H1 (cell line): ENCODE data around the gene AKR1D1. TPM values are rescaled to one million over a fixed set of nuclear protein-coding genes. Genes with fewer than 3 reads are reported as not detected.

Source experiments
- CTCF ChIA-PET: fragments of 300-600 bp; sonication (Branson Sonifier 250); formaldehyde crosslinking; loops from one replicate; lab custom pipeline; 2021; ENCODE audit not compliant: partially characterized antibody; lab: Charles Lee
- POLR2A ChIA-PET: fragments of 300-600 bp; sonication (Branson Sonifier 250); formaldehyde crosslinking; loops from one replicate; lab custom pipeline; 2021; ENCODE audit warnings: inconsistent platforms; ENCODE audit not compliant: partially characterized antibody; lab: Charles Lee
- DNase-seq, 2 experiments: peaks; one replicate each; pipeline versions ENCODE4 v3.0.0 to v3.0.0-alpha.2; 2010 to 2022; ENCODE audit warnings: low spot score in 2 of 2, low read depth in 1 of 2, mixed read lengths in 1 of 2
- FAIRE-seq: peaks from 2 replicates; lab custom pipeline; 2011; peaks lifted over from hg19 to GRCh38; lab: Jason Lieb, UNC
- H2AFZ ChIP-seq: 2 replicates; pipeline ENCODE4 v1.8.1; 2012; ENCODE audit warnings: low read length, inconsistent platforms
- H2AK5ac ChIP-seq: 2 replicates; pipeline ENCODE4 v1.6.1; 2013; ENCODE audit warnings: low read depth, low read length
- H2BK120ac ChIP-seq: replicated peaks from 2 replicates; pipeline ENCODE3; 2013; ENCODE audit warnings: low read depth, low read length, inconsistent platforms
- H2BK12ac ChIP-seq: 2 replicates; pipeline ENCODE4 v1.6.1; 2013; ENCODE audit warnings: low read depth, low read length
- H2BK15ac ChIP-seq: 2 replicates; pipeline ENCODE4 v1.6.1; 2013; ENCODE audit warnings: low read length
- H2BK20ac ChIP-seq: 2 replicates; pipeline ENCODE4 v1.6.1; 2013; ENCODE audit warnings: low read length
- H2BK5ac ChIP-seq: 2 replicates; pipeline ENCODE4 v1.6.1; 2013; ENCODE audit warnings: low read depth, low read length
- H3K14ac ChIP-seq: 2 replicates; pipeline ENCODE4 v1.6.1; 2013; ENCODE audit warnings: inconsistent platforms; ENCODE audit not compliant: insufficient read length
- H3K18ac ChIP-seq: 2 replicates; pipeline ENCODE4 v1.6.1; 2013; ENCODE audit warnings: low read length; ENCODE audit errors: extremely low read depth
- H3K23ac ChIP-seq: 2 replicates; pipeline ENCODE4 v1.6.1; 2013; ENCODE audit warnings: inconsistent platforms; ENCODE audit not compliant: insufficient read length
- H3K23me2 ChIP-seq: 2 replicates; pipeline ENCODE4 v1.6.1; 2013; ENCODE audit warnings: low read depth, low read length
- H3K27ac ChIP-seq: 2 replicates; pipeline ENCODE4 v1.6.1; 2011; ENCODE audit warnings: low read depth, low read length, inconsistent platforms
- H3K27me3 ChIP-seq, 4 experiments: replicated peaks in 1 of 4; 1 replicate in 1 of 4; 2 replicates in 3 of 4; pipeline versions ENCODE4 v1.6.1 to v1.8.1; 2011 to 2013; ENCODE audit warnings: low read length in 3 of 4, mild to moderate bottlenecking in 3 of 4, inconsistent platforms in 2 of 4, mixed read lengths in 2 of 4, moderate library complexity in 1 of 4; ENCODE audit not compliant: control insufficient read depth in 3 of 4, insufficient read depth in 3 of 4; ENCODE audit errors: extremely low read depth in 1 of 4
- H3K36me3 ChIP-seq, 4 experiments: 2 replicates each; pipeline versions ENCODE4 v1.6.1 to v1.8.1; 2011 to 2013; ENCODE audit warnings: mild to moderate bottlenecking in 4 of 4, low read length in 3 of 4, moderate library complexity in 2 of 4, control low read depth in 1 of 4, inconsistent platforms in 1 of 4; ENCODE audit not compliant: insufficient read depth in 4 of 4, control insufficient read depth in 2 of 4
- H3K4ac ChIP-seq: replicated peaks from 2 replicates; pipeline ENCODE3; 2013; ENCODE audit warnings: low read length, low read depth, mixed read lengths, inconsistent platforms; ENCODE audit not compliant: insufficient read length
- H3K4me1 ChIP-seq, 4 experiments: replicated peaks in 1 of 4; 1 replicate in 1 of 4; 2 replicates in 3 of 4; pipeline versions ENCODE4 v1.6.1 to v1.8.1; 2011 to 2013; ENCODE audit warnings: low read length in 3 of 4, inconsistent platforms in 2 of 4, mixed read lengths in 1 of 4; ENCODE audit not compliant: insufficient read depth in 4 of 4, control insufficient read depth in 3 of 4
- H3K4me2 ChIP-seq, 2 experiments: 2 replicates each; pipeline versions ENCODE4 v1.6.1 to v1.8.1; 2011 to 2013; ENCODE audit warnings: low read depth in 2 of 2, low read length in 2 of 2, control low read depth in 1 of 2, inconsistent platforms in 1 of 2, mild to moderate bottlenecking in 1 of 2; ENCODE audit not compliant: insufficient read depth in 1 of 2
- H3K4me3 ChIP-seq, 4 experiments: fragments of 200-600, 300-600 bp in 1 of 4; sonication (generic), shearing (Covaris generic), sonication (Bioruptor Twin) in 1 of 4; 2 replicates each; pipeline versions ENCODE4 v1.5.1 to v1.8.1; 2011 to 2016; ENCODE audit warnings: low read length in 4 of 4, low read depth in 3 of 4, control low read depth in 2 of 4, inconsistent platforms in 2 of 4, mild to moderate bottlenecking in 2 of 4, mixed read lengths in 1 of 4, moderate library complexity in 1 of 4; ENCODE audit not compliant: insufficient read depth in 2 of 4; ENCODE audit errors: extremely low read depth in 1 of 4
- H3K56ac ChIP-seq: replicated peaks from 2 replicates; pipeline ENCODE3; 2013; ENCODE audit warnings: low read depth, mild to moderate bottlenecking, mixed read lengths, low read length, inconsistent platforms; ENCODE audit not compliant: insufficient read length
- H3K79me1 ChIP-seq: 2 replicates; pipeline ENCODE4 v1.6.1; 2013; ENCODE audit warnings: low read depth, low read length, control low read depth
- H3K79me2 ChIP-seq, 2 experiments: 2 replicates each; pipeline versions ENCODE4 v1.6.1 to v1.8.1; 2012 to 2013; ENCODE audit warnings: low read length in 2 of 2, mild to moderate bottlenecking in 2 of 2, inconsistent platforms in 1 of 2; ENCODE audit not compliant: insufficient read depth in 2 of 2, control insufficient read depth in 1 of 2
- H3K9ac ChIP-seq, 4 experiments: replicated peaks in 1 of 4; 1 replicate in 1 of 4; 2 replicates in 3 of 4; pipeline versions ENCODE4 v1.6.1 to v1.8.1; 2011 to 2013; ENCODE audit warnings: low read depth in 3 of 4, low read length in 3 of 4, control low read depth in 2 of 4, mild to moderate bottlenecking in 2 of 4, moderate library complexity in 2 of 4, inconsistent platforms in 1 of 4; ENCODE audit errors: extremely low read depth in 1 of 4
- H3K9me3 ChIP-seq, 2 experiments: 2 replicates each; pipeline versions ENCODE4 v1.6.1 to v1.8.1; 2012 to 2013; ENCODE audit warnings: mild to moderate bottlenecking in 2 of 2, moderate library complexity in 2 of 2, control low read depth in 1 of 2, inconsistent platforms in 1 of 2, low read depth in 1 of 2, low read length in 1 of 2, mixed read lengths in 1 of 2; ENCODE audit not compliant: insufficient read depth in 2 of 2
- H4K20me1 ChIP-seq, 2 experiments: replicated peaks in 1 of 2; 2 replicates each; pipeline versions ENCODE3 to v1.8.1; 2011 to 2013; ENCODE audit warnings: inconsistent platforms in 2 of 2, low read length in 2 of 2, mild to moderate bottlenecking in 1 of 2; ENCODE audit not compliant: insufficient read depth in 2 of 2, control insufficient read depth in 1 of 2
- H4K5ac ChIP-seq: 2 replicates; pipeline ENCODE4 v1.6.1; 2013; ENCODE audit warnings: low read length, low read depth, mixed read lengths, inconsistent platforms; ENCODE audit not compliant: insufficient read length
- H4K8ac ChIP-seq: 2 replicates; pipeline ENCODE4 v1.8.0; 2013; ENCODE audit warnings: mild to moderate bottlenecking, moderate library complexity, low read length, inconsistent platforms; ENCODE audit not compliant: insufficient read depth; ENCODE audit errors: extremely low read depth
- H4K91ac ChIP-seq: replicated peaks from 2 replicates; pipeline ENCODE3; 2013; ENCODE audit warnings: low read length, mixed read lengths, inconsistent platforms; ENCODE audit not compliant: insufficient read length
- ASH2L ChIP-seq: fragments of 200-600, 300-600 bp; sonication (generic); IDR thresholded peaks from one replicate; pipeline ENCODE4 v1.7.1; 2017; ENCODE audit warnings: low read length
- GTF2F1 ChIP-seq: IDR thresholded peaks from 2 replicates; pipeline ENCODE4 v1.6.1; 2012; ENCODE audit warnings: low read depth, low read length, improper control_type of control experiment, borderline replicate concordance
- PHF8 ChIP-seq: fragments of 200-600 bp; sonication (generic); conservative IDR thresholded peaks from 2 replicates; pipeline ENCODE4 v1.7.1; 2012; ENCODE audit warnings: low read depth, mild to moderate bottlenecking, inconsistent platforms, low read length, moderate library complexity
- POLR2A ChIP-seq, 2 experiments: IDR thresholded peaks; 1 replicate in 1 of 2; 2 replicates in 1 of 2; pipeline ENCODE4 v1.6.1; 2011; ENCODE audit warnings: low read depth in 2 of 2, low read length in 2 of 2, mild to moderate bottlenecking in 2 of 2; ENCODE audit errors: control extremely low read depth in 1 of 2
- POU5F1 ChIP-seq: IDR thresholded peaks from 2 replicates; pipeline ENCODE4 v1.6.1; 2011; ENCODE audit warnings: low read depth, mild to moderate bottlenecking, low read length, moderate library complexity
- SP4 ChIP-seq: IDR thresholded peaks from 2 replicates; pipeline ENCODE4 v1.6.1; 2012; ENCODE audit warnings: low read length, inconsistent platforms
- WGBS, 2 experiments: shearing (Covaris generic) in 1 of 2; methylation state at CpG; one replicate each; pipeline versions ENCODE4 v1.1.6 to v1.1.7; 2013 to 2015; ENCODE audit warnings: low lambda C conversion rate in 2 of 2, mixed read lengths in 2 of 2, inconsistent platforms in 1 of 2, low coverage in 1 of 2, missing lambda C conversion rate in 1 of 2; ENCODE audit not compliant: insufficient replicate concordance in 2 of 2, insufficient coverage in 1 of 2, insufficient read length in 1 of 2; ENCODE audit errors: extremely low coverage in 1 of 2, missing lambda C conversion rate in 1 of 2; 5-methylcytosine and 5-hydroxymethylcytosine counted together
- polyA plus RNA-seq, 7 experiments: library from polyadenylated mRNA; depleted of rRNA in 3 of 7; stranded (reverse) in 5 of 7; unstranded in 2 of 7; fragments of >200 nt in 5 of 7; fragments of 200-250 nt in 2 of 7; gene quantifications; 1 replicate in 5 of 7; 2 replicates in 1 of 7; 4 replicates in 1 of 7; pipeline versions ENCODE4 v1.2.1 to v1.2.3, GENCODE V29; 2011 to 2013; ENCODE audit warnings: missing spikeins in 2 of 7, mixed read lengths in 2 of 7
- total RNA-seq: library from RNA; stranded (reverse); fragmentation: NEBNext Ultra II Directional; extraction: Animal tissue kit (Norgen Biotek cat#: 25700); gene quantifications from 2 replicates; pipeline ENCODE4 v1.2.1, GENCODE V29; 2021

Gene AKR1D1
- total and polyA plus RNA-seq, 2 of the 8 experiments (the other 6 are each of a cell fraction or from before 2014, with no cell fraction given) = not detected

DNA sequence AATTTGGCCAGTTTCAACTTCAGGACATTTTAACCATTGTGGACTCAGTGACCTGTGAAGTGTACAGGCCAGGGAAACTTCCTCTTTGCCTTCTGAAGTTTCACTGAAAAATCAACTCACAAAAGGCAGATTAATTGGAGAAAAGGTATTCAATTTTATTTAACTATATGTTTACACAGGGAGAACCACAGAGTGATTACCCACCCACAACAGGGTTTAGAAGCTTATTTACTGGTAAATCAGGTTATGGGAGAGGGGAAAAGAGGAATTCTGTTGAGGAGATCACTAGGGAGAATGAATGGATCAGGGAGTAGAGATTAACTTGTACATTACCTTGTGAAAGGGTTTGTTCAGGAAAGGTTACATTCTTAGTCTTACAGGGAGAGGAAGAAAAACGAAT, 1.7 kb upstream of the AKR1D1 start:
- peaks cover 0 to 10% (median 1%) of the 10 kb centered on the region in 4 experiments; a peak in 3 of 8 replicates for H3K36me3 ChIP-seq
- H4K8ac ChIP-seq = no peak overlapping the region
- H3K23me2 ChIP-seq = no peaks in the 10 kb centered on the region
- TF ChIP-seq POLR2A (IDR thresholded peaks at IDR 0.05; ENCODE audit: control extremely low read depth in 1 of 2, low read depth in 2 of 2, low read length in 2 of 2) = no peak
- TF ChIP-seq SP4 = no peak
- TF ChIP-seq PHF8 = no peak
- no peak for TF ChIP-seq POU5F1
- TF ChIP-seq GTF2F1 = no peak
- no peak for TF ChIP-seq ASH2L
- TF ChIP-seq, all 59 proteins: peak for 0
- Histone ChIP-seq H3K9me3 (peaks cover 16 to 18% of the 10 kb centered on the region in 2 experiments), H4K91ac (no peak overlapping the region), H3K27ac (no peak overlapping the region), H3K27me3 (no peaks in the 10 kb centered on the region), H2BK5ac (no peak overlapping the region), H3K18ac (no peak overlapping the region), H2BK12ac (no peak overlapping the region), H3K9ac (no peak overlapping the region), H2BK20ac (no peak overlapping the region), H3K56ac (no peak overlapping the region), H3K23ac (no peak overlapping the region), H3K79me1 (no peaks in the 10 kb centered on the region), H4K20me1 (no peaks in the 10 kb centered on the region), H2AFZ (no peak overlapping the region), H2BK15ac (no peak overlapping the region), H3K14ac (no peak overlapping the region), H3K4me3 (no peak overlapping the region), H3K4me2 (no peak overlapping the region), H3K4ac (no peak overlapping the region), H4K5ac (no peak overlapping the region), H2AK5ac (no peak overlapping the region), H3K79me2 (no peaks in the 10 kb centered on the region), H3K4me1 (peaks cover 0 to 6% (median under 1%) of the 10 kb centered on the region in 4 experiments; a peak in 4 of 7 replicates), H2BK120ac (no peak overlapping the region)
- ChIA-PET CTCF (no interaction called here), POLR2A (no interaction called here)
- WGBS, 2 experiments = 54% methylated on average over 1 of the region's 1 CpG; no CpG with 5 or more reads in 1 of the 2 experiments
- no peak for DNase-seq
- FAIRE-seq = no peak
